Inflammatory macrophage (primary cell): Measurements from ENCODE around the gene CDC14B.
A peak's percentile ranks its signal among the peaks of the same experiment; 100 is the strongest.
"Not testable (repeated sequence)": the region's sequence is repeated elsewhere in the genome, so short reads cannot be mapped to it uniquely, and the experiment has no call there.

Experiments used
- DNase-seq, 2 donors: peaks; one replicate each; pipeline ENCODE4 v3.0.0-alpha.2; 2020 to 2022

The CDC14B gene

DNA sequence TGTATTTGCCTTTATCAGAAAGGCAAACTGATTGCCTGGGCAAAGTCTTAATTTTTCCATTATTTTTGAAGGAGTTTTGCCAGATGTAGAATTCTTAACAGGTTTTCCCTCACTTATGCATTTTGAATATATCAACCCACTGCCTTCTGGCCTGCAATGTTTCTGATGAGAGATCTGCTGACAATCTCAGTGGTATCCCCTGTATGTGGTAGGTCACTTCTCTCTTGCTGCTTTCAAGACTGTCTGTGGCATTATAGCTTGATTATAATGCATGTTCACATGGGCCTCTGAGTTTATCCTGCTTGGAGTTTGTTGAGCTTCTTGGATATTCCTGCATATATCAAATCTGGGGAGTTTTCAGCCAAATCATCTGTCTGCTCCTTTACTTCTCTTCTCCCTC is 87.5 kb downstream of the CDC14B start:
- no peak for DNase-seq

DNA sequence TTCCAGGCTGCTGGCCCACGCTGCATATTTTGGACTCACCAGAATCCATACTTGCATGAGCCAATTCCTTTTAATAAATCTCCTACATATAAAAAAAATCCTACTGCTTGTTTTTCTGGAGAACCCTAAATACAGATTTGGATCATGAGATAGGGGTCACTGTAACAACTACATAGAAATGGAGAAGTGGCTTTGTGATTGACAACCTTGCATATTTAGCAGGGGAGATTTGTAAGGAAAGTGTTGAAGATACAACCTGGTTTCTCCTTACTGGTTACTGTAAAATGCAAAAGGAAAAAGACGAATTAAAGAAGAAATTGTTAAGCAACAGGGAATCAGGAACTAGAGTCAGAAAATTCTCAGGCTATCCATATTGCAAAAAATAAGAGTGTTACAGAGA is 94.9 kb downstream of the CDC14B start:
- DNase-seq, result no peak

DNA sequence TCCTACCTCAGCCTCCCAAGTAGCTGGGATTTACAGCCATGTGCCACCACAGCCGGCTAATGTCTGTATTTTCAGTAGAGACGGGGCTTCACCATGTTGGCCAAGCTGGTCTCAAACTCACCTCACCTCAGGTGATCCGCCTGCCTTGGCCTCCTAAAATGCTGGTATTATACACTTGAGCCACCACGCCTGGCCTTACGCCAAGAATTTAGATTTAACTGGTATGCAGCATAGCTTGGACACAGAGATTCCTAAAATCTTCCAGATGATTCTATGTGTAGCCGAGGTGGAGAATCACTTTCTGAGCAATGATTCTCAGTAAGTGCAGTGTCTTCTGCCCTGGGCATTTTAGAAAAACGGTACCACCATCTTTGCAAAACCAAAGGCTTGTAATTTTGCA is 95.6 kb downstream of the CDC14B start:
- no peak for DNase-seq

DNA sequence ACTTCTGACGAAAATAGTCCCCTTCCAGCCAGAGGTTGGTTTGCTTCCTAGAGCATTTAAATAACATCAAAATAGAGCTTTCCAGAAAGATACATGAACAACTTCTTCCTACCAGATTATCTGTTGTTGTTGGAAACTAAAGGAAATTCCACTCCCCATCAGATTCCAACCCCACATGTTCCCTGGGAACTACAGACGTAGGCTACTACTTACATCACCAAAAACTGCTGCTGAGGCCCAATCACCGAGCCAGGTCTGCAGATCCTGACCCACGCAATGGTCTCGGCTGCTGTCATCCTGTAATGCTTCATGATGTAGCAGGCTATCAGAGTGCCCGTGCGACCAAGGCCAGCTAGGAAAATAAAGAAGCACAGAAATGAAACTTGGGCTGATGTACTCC is 96.3 kb downstream of the CDC14B start:
- DNase-seq, result no peak

DNA sequence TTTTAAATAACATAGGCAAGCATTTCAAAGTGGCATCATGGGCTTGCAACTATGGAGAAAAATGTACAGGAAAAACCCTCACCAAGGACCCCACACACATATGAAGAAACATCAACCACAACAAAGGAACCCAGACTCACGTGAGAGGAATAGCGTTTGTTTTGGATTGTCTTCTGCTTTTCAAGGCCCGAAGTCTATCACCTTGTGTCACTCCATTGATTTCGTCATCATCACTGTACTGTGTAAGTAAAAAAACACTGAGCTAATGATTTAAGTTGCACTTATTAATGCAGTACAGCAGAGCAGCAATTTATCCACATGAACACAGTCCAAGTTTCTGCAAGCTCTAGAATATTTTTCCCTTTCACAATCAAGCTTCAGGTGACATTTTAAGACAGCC is 97.3 kb downstream of the CDC14B start:
- DNase-seq, result peak; percentile 19 to 34

DNA sequence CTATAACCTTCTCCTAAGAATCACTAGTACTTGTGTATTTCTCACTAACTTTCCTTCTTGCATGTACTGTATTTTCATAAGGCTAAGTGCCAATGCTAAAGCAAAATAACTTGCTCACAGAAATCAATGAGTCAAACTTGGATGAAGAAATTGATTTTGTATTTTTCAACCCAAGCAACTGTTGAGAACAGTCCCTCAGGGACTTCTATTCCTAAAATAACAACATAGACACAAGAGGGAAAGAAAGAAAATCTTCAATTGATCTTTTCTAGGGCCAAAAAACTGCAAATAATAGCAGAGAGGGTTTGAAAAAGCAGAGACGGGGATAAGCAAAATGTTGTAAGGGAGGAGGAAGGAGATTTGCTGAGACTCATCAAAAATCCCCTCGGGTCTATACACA is 99.9 kb downstream of the CDC14B start:
- DNase-seq, result no peak

DNA sequence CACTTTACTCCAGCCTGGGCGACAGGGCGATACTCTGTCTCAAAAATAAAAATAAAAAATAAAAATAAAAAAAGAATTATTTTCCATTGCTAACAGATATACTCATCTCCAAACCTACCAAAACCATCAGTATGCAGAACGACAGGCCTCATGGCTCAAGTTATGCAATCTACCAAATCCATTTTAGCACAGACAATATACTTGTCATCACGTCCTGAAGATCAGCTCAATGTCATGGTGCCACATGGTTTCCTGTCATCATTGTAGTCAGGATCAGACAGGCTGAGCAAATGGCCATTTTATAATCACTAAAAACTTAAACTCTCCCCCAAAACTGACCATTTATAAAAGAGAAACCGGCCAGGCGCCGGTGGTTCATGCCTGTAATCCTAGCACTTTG is 100.5 kb downstream of the CDC14B start:
- no peak for DNase-seq

DNA sequence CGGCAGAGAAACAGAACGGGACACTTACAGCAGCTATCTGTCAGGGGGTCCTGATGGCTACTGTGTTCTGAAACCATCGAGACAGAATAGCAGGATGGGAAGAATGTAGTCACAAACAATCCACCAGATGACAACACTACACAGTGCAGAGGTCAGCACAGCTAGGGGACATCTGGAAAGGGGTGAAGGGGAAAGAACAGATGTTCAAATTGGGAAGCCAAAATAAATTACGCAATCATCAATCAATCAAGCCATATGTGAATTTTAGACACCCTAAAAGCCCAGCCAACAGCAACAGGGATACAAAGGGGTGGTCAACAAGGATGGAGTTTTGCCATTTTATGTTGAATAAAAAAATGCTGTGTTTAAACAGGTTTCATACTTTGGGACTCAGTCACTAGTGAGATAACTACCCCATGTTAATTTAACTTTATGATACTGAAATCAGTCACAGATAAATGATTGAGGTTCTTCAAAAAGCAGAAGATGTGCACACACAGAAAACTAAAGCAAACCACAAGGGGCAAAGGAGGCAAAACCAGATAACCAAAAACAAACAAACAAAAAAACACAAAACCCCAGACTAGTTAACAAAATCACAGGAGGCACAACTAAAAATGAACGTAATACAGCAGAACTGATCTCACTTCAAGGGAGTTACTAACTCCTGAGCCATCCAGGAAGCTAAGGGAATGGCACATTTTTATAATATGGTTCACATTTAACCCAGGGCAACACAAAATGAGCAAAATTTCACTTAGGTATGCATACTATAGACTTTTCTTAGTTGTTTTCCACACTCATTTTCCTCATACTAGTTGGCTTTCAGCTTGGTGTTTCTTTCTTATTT is 103.8 kb downstream of the CDC14B start:
- no peak for DNase-seq

DNA sequence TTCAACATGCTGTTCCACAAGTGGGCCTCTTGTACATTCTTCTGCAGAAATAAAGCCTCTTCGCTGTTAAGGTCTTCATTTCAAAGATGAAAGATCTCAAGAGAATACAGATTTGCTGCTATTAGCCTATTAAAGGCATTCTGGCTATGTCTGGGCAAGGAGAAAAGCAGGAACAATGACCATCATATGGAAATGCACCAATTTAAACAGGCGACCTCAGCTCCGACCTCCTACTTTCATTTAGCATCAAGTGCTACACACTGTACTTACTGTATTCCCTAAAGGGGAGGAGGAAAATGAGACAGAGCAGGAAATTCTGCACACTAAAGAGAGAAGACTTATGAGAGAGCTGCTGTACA is 104.9 kb downstream of the CDC14B start:
- DNase-seq, result no peak

DNA sequence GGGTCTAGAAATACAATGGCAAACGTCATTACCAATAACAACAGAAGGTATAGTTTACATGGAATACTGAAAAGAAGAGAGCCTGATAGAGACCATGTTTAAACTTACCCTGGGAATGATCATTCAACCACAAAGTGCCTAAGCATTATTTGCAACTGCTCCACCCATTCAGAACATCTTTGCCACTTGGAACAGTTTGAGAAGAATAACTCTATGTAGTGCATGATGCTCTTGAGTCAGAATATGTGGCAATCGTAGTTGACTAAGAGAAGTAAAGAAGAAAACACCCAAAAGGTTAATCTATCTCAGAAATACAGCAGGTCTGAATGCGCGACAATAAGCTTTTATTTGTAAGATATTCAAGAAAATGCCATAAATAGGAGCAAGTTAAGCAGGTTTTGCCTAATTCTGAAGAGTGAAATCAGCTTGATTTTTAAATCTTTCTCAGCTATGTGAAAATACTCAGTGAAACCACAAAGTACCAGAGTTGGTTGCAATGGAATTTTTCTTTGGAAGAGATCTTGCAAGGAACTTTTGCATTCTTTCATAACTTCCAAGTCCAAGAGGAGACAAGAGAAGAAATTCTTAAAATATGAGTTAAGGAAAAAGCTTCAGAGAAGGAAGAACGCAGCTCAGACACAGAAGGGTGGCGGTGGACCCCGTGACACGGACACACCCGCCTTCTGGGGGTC is 105.4 kb downstream of the CDC14B start:
- DNase-seq, result no peak

DNA sequence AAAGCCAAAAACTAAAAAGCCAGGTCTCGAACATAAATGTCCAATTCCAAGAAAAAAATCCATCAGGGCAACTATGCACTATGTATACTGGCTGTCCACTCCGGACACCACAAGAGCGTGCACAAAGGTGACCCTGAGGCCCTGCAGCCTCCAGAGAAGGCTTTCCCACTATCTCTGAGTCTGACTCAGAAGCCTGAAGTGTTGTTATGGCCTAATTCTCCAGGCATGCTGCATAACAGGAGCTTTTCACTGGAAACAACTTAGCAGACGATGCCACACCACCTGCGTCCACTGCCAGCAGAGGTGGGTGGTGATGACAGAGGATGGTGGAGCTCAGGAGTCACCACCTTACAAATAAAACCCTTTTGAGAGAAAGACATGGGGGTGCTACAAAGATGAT is 106.0 kb downstream of the CDC14B start:
- DNase-seq, result no peak

DNA sequence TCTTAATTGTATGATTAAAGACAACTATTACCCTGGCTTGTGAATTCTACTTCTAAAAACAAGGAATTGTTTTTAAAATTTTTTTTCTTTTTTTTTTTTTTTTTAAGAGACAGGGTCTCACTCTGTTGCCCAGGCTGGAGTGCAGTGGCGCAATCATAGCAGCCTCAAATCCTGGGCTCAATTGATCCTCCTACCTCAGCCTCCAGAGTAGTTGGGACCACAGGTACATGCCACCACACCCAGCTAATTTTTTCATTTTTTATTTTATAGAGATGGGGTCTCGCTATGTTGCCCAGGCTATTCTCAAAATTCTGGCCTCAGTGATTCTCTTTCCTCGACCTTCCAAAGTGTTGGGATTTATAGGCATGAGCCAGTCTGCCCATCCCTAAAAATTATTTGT is 107.4 kb downstream of the CDC14B start:
- DNase-seq, result no peak

DNA sequence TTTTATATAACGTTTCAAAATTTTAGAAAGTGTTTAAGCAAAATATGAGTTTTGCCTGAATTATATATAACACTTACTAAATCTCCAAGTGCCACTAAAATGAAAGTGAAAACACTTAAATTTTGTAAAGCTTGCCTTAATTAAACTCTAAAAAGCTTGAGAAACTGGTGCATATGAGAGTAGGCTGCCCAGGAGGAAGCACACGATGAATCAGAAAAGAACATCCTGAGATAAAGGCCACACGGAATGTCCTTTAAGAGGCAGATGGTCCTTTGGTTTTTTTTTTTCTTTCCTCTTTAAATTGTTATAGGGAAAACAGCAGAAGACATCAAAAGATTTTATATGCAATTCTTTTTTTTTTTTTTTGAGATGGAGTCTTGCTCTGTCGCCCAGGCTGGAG is 109.4 kb downstream of the CDC14B start:
- DNase-seq, result no peak

DNA sequence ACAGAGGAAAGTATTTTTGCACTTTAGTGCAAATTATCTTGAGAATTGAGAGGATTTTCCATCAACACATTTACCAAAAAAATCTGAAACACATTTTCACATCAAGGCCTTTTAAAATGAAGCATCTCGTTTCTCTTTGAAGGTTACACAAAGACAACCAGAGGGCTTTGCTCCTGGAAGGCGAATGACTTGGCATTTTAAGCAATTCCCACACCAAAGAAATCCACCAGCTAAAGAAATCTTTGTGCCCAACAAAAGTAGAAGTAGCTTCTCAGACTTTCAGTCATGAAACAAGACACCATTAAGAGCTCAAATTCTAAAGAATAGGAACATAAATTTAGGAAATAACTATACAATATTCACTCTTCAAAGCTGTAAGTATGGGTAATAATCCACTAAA is 109.8 kb downstream of the CDC14B start:
- DNase-seq, result no peak

DNA sequence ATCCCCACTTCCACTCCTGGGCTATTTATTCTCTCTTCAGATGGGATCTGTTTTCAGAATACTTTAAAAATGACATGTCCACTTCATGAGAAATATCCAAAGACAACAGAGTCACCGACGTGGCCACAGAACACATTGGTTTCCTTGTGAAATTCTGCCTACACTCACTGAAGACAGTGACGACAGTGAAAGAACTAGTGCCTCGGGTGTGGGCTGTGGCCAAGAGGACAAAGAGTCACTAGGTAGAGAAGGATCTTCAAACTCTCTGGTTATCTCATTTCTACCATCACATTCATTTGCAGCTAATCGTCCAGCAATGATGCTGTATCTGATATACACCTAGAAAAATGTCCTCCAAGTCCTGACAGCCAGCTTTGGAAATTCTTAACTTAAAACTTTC is 110.6 kb downstream of the CDC14B start:
- no peak for DNase-seq

DNA sequence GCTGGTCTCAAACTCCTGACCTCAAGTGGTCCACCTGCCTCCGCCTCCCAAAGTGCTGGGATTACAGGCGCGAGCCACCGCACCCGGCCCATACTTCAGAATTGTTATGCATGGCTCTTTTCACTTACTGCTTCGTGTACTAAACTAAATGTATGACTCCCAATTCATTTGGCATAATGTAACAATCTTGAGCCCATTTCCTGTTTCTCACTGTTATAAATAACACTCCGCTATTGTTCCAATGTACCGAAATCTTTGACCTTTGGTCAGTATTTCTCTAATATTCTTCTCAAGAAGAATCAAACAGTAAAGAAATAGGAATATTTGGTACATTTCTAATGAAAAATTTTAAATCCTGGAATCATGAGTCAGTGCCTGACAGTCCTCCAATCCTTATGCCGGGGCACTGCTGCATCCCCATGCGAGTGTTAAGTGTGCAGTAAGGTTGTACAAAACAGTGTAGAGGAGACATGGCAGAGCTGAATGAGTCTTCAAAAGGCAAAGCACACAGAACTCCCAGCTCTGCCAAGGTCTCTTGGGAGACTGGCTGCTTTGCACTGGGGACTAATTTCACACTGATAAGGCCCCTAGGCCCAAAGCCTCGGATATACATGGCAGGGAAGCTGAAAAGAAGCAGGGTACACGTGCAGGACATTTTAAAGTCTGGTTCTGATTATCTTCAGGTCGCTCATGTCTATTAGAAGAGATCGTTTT is 111.3 kb downstream of the CDC14B start:
- DNase-seq, result no peak

DNA sequence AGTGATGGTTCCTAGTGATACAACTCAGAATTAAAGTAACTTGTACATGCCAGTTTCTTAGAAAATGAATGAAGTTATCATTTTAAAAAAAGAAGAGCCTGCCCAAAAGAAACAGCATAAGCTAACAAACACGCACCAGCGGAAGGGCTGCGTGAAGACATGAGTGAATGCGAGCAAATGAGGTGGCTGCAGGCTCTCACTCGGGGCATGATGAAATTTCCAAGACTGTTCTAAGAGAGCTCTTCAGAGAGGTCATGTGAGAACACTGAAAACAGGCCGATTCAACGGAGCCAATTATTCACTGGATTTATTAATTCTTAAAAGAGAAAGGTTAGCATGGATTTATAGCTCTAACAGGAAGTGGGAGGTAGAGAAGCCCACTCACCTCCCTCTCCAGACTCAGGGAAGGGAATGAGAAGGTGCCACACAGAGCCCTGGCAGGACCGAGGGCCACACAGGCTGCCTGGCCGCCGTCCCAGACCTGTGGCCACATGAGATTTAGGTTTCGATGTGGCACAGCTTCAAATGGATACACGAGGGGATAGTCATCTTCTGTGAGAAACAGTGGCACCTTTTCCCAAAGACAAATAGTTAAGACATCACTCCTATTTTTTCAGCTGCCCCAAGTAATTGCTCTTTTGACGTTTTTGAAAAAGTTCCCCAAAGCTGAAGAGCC is 114.2 kb downstream of the CDC14B start:
- DNase-seq, result no peak

DNA sequence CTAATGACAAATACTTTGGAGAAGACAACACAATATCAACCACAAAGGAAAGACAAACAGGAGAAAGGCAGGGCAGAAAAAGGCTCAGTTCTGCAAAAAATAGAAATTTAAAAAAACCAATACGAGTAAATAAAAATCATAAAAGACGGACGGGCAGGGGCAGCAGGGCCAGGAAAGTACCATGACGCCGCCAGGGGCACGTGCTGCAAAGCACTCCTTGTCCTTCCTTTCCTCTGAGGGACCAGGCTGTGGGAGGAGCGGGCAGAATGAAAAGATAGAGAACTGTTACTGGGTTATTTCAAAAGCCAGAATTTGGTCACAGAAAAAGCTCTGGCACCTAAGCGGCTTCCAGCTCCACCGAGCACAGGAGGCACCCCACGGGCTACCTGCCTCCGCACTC is 115.7 kb downstream of the CDC14B start:
- no peak for DNase-seq

DNA sequence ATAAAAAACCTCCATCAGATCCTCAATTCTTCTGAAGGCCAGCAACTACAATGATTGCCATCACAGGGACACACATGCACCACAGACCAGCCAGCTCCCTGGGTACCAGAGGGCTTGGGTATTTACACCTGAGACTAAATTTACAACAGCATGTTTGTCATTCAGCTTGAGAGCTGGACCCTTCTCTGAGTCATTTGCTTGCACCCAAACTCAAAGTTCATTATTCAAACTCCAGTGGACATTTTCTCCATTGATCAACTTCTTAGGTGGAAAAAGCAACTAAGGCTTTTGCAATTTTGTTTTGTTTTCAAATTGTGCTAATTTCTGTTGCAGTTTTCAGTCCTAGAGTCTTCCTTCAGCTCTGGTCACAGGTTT is 116.3 kb downstream of the CDC14B start:
- not testable (repeated sequence) for DNase-seq

DNA sequence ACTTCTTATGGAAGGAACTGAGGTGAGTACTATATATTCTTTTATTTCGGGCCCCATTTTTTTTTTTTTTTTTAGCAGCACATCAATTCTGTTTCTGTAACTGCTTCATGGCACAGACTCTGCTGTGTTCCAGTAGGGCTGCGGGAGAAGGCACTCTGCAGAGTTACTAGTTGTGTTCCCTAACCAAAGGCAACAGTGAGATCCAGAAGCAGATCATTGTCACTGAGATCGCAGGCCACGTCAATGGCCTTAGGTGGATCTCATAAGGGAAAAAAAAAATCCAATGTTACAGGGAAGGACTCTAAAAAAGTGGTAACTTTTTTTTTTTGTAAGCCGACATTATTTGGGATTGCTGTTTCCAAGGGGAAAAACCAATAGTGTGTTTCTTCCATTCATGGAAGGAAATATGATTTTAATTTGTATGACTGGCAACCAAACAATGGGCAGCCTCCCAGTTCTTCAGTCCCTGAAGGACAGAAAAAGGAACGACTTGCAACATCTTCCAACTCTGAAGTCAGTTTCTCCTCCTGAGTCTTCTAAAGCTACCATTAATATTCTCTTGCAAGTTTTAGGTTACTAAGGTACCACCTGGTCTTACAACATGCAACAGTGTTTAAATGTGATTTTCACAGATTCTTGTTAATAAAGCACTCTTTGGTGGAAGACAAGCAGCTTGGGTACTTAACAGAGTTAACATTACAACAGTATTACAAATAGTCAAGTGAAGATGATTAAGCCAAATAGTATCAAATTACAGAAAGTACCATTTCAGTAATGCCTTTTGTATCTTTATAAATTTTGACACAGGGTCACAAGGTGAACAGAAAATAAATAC is 116.9 kb downstream of the CDC14B start:
- DNase-seq, result no peak

DNA sequence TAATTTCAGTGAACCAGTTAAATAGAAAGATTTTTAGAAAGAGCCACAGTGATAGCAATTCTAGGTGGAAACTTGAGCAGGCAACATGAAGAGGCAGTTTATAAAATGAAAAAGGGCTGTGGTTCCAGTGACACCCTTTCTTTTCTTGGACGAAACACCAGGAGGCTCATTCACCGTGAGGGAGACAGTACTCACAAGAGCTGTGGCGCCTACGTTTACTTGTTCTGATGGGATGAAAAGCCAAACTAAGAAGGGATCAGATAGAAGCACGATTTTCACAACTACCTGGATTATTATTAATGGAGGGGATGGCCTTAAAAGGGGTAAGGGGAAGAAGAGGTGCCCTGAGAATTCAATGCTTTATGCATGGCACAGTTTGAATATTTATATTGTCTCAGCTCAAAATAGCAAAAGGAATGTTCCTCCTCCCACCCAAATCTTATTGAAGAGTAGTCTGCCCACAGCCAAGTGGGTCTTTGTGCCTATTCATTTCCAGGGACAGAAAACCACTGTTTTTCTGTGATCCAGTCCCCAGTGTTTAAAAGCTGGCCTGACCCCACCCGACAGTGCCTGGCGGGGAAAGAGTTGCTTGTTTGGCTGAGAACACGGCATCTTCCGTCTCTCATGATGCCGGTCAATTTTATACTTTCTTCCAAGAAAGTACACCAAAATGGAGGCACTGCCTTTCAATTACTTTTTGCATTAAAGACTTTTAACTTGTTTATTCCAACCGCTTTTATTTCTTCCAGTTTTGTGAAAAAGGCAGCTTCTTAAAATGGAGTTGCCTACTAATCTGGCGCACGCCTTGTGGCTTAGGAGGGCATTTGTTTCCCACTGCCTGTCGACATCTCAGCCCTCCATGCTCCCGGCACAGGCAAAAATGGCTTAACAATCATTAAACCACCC is 117.8 kb downstream of the CDC14B start:
- no peak for DNase-seq
